K562 (cell line): Measurements from ENCODE around the gene CYRIA. TPM values are rescaled to one million over a fixed set of nuclear protein-coding genes. Genes with fewer than 3 reads are reported as not detected.

ENCODE experiments used
- ATAC-seq: fragments of 200-7000 bp; cut with Tn5 transposase; 3 replicates; pipeline ENCODE4 v1.9.1; 2020; ENCODE audit warnings: moderate library complexity
- BruUV-seq: library from RNA; stranded (reverse); fragments of 400-500 nt; replicated peaks from 2 replicates; lab custom pipeline; 2021; lab: Mats Ljungman, UMichigan
- CTCF ChIA-PET: fragments of 300-600 bp; formaldehyde crosslinking; extraction: SDS; loops from one replicate; lab custom pipeline; 2021; ENCODE audit warnings: low intra/inter-chr PET ratio; lab: Yijun Ruan, JAX
- POLR2A ChIA-PET: fragments of 300-600, 350-650 bp; sonication (Branson Sonifier 250); formaldehyde crosslinking; extraction: SDS; loops from one replicate; lab custom pipeline; 2021; ENCODE audit warnings: antibody characterized with exemption, inconsistent platforms; lab: Yijun Ruan, JAX
- DNase-seq, 4 experiments: peaks; one replicate each; pipeline versions ENCODE4 v3.0.0 to v3.0.0-alpha.2; 2011 to 2018; ENCODE audit warnings: low spot score in 3 of 4, mixed read lengths in 3 of 4; ENCODE audit errors: extremely low read depth in 1 of 4
- FAIRE-seq: peaks from 2 replicates; lab custom pipeline; 2011; peaks lifted over from hg19 to GRCh38; lab: Jason Lieb, UNC
- H2AFZ ChIP-seq: 2 replicates; pipeline ENCODE4 v1.6.0; 2011; ENCODE audit warnings: low read depth, low read length, control low read depth, inconsistent platforms
- H3K27ac ChIP-seq: fragments of 200-600 bp; 3 replicates; pipeline ENCODE4 v1.8.0; 2011; ENCODE audit warnings: low read depth, mild to moderate bottlenecking, control low read depth, inconsistent platforms, low read length, moderate library complexity, mixed read lengths; ENCODE audit errors: extremely low read depth
- H3K27me3 ChIP-seq, 2 experiments: fragments of 300-600 bp in 1 of 2; 2 replicates in 1 of 2; 3 replicates in 1 of 2; pipeline versions ENCODE4 v1.6.0 to v1.8.0; 2011; ENCODE audit warnings: inconsistent platforms in 2 of 2, low read length in 2 of 2, mild to moderate bottlenecking in 1 of 2, mixed read lengths in 1 of 2, moderate library complexity in 1 of 2; ENCODE audit not compliant: control insufficient read depth in 2 of 2, insufficient read depth in 2 of 2
- H3K36me3 ChIP-seq: fragments of 300-600 bp; 3 replicates; pipeline ENCODE4 v1.8.0; 2011; ENCODE audit warnings: mild to moderate bottlenecking, low read length, inconsistent platforms; ENCODE audit not compliant: control insufficient read depth, insufficient read depth
- H3K4me1 ChIP-seq, 2 experiments: fragments of 200-600 bp in 1 of 2; replicated peaks in 1 of 2; 2 replicates in 1 of 2; 3 replicates in 1 of 2; pipeline versions ENCODE4 v1.5.1 to v1.8.0; 2011; ENCODE audit warnings: inconsistent platforms in 2 of 2, low read length in 2 of 2, mild to moderate bottlenecking in 1 of 2, mixed read lengths in 1 of 2, moderate library complexity in 1 of 2; ENCODE audit not compliant: control insufficient read depth in 2 of 2, insufficient read depth in 2 of 2
- H3K4me2 ChIP-seq: 2 replicates; pipeline ENCODE4 v1.6.1; 2011; ENCODE audit warnings: low read length, control low read depth, inconsistent platforms, mixed read lengths; ENCODE audit not compliant: insufficient read depth
- H3K4me3 ChIP-seq: fragments of 200-600 bp; sonication (generic), shearing (Covaris generic); 2 replicates; pipeline ENCODE4 v1.5.1; 2016; ENCODE audit warnings: control low read depth, inconsistent platforms
- H3K79me2 ChIP-seq: fragments of 200-600 bp; 3 replicates; pipeline ENCODE4 v1.8.0; 2011; ENCODE audit warnings: low read length, inconsistent platforms; ENCODE audit not compliant: control insufficient read depth, insufficient read depth
- H3K9ac ChIP-seq, 2 experiments: 2 replicates each; pipeline versions ENCODE4 v1.6.0 to v1.6.1; 2011; ENCODE audit warnings: low read depth in 2 of 2, low read length in 2 of 2, control low read depth in 1 of 2, inconsistent platforms in 1 of 2, mild to moderate bottlenecking in 1 of 2, mixed read lengths in 1 of 2; ENCODE audit not compliant: insufficient read depth in 1 of 2
- H3K9me1 ChIP-seq: one replicate; pipeline ENCODE4 v1.6.0; 2011; ENCODE audit warnings: inconsistent platforms, mild to moderate bottlenecking, low read length, moderate library complexity; ENCODE audit not compliant: control insufficient read depth, insufficient read depth
- H3K9me3 ChIP-seq: replicated peaks from 2 replicates; pipeline ENCODE4 v1.5.1; 2011; ENCODE audit warnings: low read depth, low read length, inconsistent platforms; ENCODE audit not compliant: control insufficient read depth, insufficient read depth
- H4K20me1 ChIP-seq: replicated peaks from 2 replicates; pipeline ENCODE4 v1.6.1; 2011; ENCODE audit warnings: low read length, inconsistent platforms, mixed read lengths; ENCODE audit not compliant: control insufficient read depth, insufficient read depth
- ATF4 ChIP-seq: fragments of 450-650 bp; formaldehyde crosslinking; IDR thresholded peaks from 2 replicates; pipeline ENCODE4 v1.4.0; 2022; ENCODE audit warnings: mild to moderate bottlenecking, moderate library complexity
- ATF7 ChIP-seq: fragments of 450-650 bp; IDR thresholded peaks from 2 replicates; pipeline ENCODE4 v1.7.1; 2014; ENCODE audit warnings: mild to moderate bottlenecking, moderate library complexity
- CEBPB ChIP-seq: fragments of 450-650 bp; IDR thresholded peaks from 2 replicates; pipeline ENCODE4 v1.6.1; 2016; ENCODE audit warnings: missing genetic modification characterization, missing compliant biosample characterization
- FIP1L1 ChIP-seq: fragments of 200-400 bp; formaldehyde crosslinking; IDR thresholded peaks from 2 replicates; pipeline ENCODE4 v1.6.1; 2018; ENCODE audit warnings: mild to moderate bottlenecking, low read depth, low read length; ENCODE audit not compliant: poor library complexity, severe bottlenecking
- FUS ChIP-seq: fragments of 200-400 bp; formaldehyde crosslinking; optimal IDR thresholded peaks from 2 replicates; pipeline ENCODE3; 2017; ENCODE audit warnings: low read depth, low read length
- HDAC8 ChIP-seq: fragments of 450-650 bp; IDR thresholded peaks from 2 replicates; pipeline ENCODE4 v1.6.1; 2016; ENCODE audit warnings: mild to moderate bottlenecking, missing genetic modification characterization, moderate library complexity, missing compliant biosample characterization
- HMG20A ChIP-seq: fragments of 450-650 bp; formaldehyde crosslinking; conservative IDR thresholded peaks from 2 replicates; pipeline ENCODE4 v1.4.0; 2020; ENCODE audit warnings: mild to moderate bottlenecking, mixed read lengths
- IRF1 ChIP-seq: sonication (generic); formaldehyde crosslinking; IDR thresholded peaks from 2 replicates; pipeline ENCODE4 v1.8.0; 2022; ENCODE audit warnings: missing genetic modification reagents, mild to moderate bottlenecking, borderline replicate concordance
- KAT8 ChIP-seq: fragments of 450-650 bp; IDR thresholded peaks from 2 replicates; pipeline ENCODE4 v1.6.1; 2016; ENCODE audit warnings: low read depth, mild to moderate bottlenecking
- MECOM ChIP-seq: fragments of 250-450 bp; sonication (Bioruptor Pico); IDR thresholded peaks from 2 replicates; pipeline ENCODE4 v1.8.0; 2022; ENCODE audit warnings: inconsistent platforms
- NR2C2 ChIP-seq, 2 experiments: fragments of 200-800 bp in 1 of 2; sonication (Bioruptor generic) in 1 of 2; sonication (generic) in 1 of 2; formaldehyde crosslinking in 1 of 2; IDR thresholded peaks; 2 replicates each; pipeline versions ENCODE4 v1.6.1 to v1.8.0; 2016 to 2022; ENCODE audit warnings: mild to moderate bottlenecking in 1 of 2, missing compliant biosample characterization in 1 of 2, missing genetic modification characterization in 1 of 2, missing genetic modification reagents in 1 of 2
- NRF1 ChIP-seq, 2 experiments: fragments of 450-650 bp; IDR thresholded peaks in 1 of 2; conservative IDR thresholded peaks in 1 of 2; 2 replicates each; pipeline ENCODE4 v1.6.1; 2014; ENCODE audit warnings: mild to moderate bottlenecking in 2 of 2
- RCOR1 ChIP-seq, 2 experiments: IDR thresholded peaks; 2 replicates each; pipeline ENCODE4 v1.6.1; 2012; ENCODE audit warnings: low read depth in 2 of 2, low read length in 2 of 2, borderline replicate concordance in 1 of 2, improper control_type of control experiment in 1 of 2
- SNRNP70 ChIP-seq: fragments of 200-400 bp; formaldehyde crosslinking; optimal IDR thresholded peaks from 2 replicates; pipeline ENCODE3; 2017; ENCODE audit warnings: low read depth, low read length
- ZNF347 ChIP-seq: fragments of 450-650 bp; formaldehyde crosslinking; IDR thresholded peaks from 2 replicates; pipeline ENCODE4 v1.4.0; 2020; ENCODE audit warnings: low read depth, mild to moderate bottlenecking, moderate library complexity
- WGBS: fragments of 100-300 bp; shearing (Covaris generic); methylation state at CpG from one replicate; pipeline ENCODE4 v1.1.6; 2016; ENCODE audit warnings: low coverage, mixed read lengths; ENCODE audit not compliant: insufficient coverage; ENCODE audit errors: missing lambda C conversion rate; 5-methylcytosine and 5-hydroxymethylcytosine counted together
- in situ Hi-C: fragments of 300-500 bp; cut with MboI; formaldehyde crosslinking; loops from 4 replicates; pipeline ENCODE4 v1.15.0; 2018; ENCODE audit warnings: inconsistent platforms, mixed read lengths
- intact Hi-C: fragments of 100-400 bp; cut with micrococcal nuclease; formaldehyde crosslinking; loops from 2 replicates; pipeline ENCODE4 v1.14.2; 2022
- polyA plus RNA-seq, 8 experiments: library from polyadenylated mRNA; depleted of rRNA in 4 of 8; stranded (reverse) in 5 of 8; unstranded in 3 of 8; fragments of >200 nt; fragmentation: Nextera tagmentation in 2 of 8; fragmentation: Illumina TruSeq in 1 of 8; extraction: Ambion mirVana in 2 of 8; extraction: Trizol in 1 of 8; gene quantifications; 2 replicates each; pipeline versions ENCODE4 v1.2.1 to v1.2.3, GENCODE V29; 2011 to 2014; ENCODE audit warnings: inconsistent platforms in 1 of 8, missing spikeins in 1 of 8
- total RNA-seq, 7 experiments: library from RNA; depleted of rRNA in 6 of 7; stranded (reverse); fragments of >200 nt in 6 of 7; fragmentation: Illumina TruSeq in 2 of 7; extraction: Trizol in 2 of 7; gene quantifications; 2 replicates each; pipeline versions ENCODE4 v1.2.1 to v1.2.3, GENCODE V29; 2011 to 2021; ENCODE audit warnings: low replicate concordance in 1 of 7
- TF ChIP-seq, protein P1 (sequence below): sonication (generic); formaldehyde crosslinking; IDR thresholded peaks from 2 replicates; pipeline ENCODE4 v1.8.1; 2023; ENCODE audit warnings: mild to moderate bottlenecking, missing genetic modification reagents

Gene CYRIA
- total and polyA plus RNA-seq, 9 of the 15 experiments (the other 6 are each of a cell fraction or from before 2014, with no cell fraction given), result 0.84 to 5.6 (median 3.0) TPM

DNA sequence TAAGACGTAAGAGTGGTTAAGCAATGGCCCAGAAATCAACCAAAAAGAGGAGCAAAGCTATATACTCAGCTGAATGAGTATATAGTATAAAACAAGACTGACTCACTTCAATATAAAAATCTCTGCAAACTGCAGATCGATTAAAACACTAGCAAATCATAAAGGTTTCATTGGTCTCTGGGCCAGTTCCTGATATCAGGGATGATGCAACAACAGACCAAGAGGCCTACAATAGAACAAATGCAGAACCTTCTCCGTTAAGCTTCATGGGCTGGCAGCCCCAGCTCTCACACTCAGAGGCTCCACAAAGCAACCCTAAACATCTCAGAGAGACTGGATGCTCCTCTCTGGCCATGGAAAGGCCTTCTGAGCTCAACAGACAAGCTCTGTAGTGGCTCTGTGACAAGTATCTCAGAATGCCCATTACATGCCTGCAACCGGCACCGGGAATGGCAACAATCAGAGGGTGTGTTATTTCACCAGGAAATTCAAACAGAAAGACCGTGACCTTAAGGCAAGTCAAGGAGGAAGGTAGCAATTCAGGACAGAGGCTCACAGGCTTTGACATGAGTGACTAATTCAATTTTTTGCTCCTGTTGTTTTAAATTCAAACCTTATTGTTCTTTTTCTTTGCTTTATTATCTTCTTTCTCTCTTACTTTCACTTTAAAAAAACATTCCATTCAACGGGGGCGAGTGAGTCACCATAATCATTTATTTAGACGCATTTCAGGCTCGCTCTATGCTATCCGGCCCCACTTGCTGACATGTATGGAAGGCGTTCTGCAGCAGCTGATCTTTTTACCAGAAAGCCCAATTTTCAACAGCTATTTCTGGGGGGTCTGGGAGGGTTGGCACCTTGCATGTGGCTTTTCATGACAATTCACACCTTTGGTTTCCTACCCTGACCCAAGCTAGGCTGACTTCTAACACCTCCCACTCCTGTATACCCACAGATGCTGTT is 15.1 kb downstream of the CYRIA start:
- ChIA-PET CTCF (no interaction called here), POLR2A (interaction anchor here (0.6 to 3.7 kb wide), 5 partner anchors 10 to 35 kb away, joined by 3 to 15 read pairs (median 3); partner anchors contain the start of gene CYRIA)
- WGBS, result 38% methylated on average over 12 of the region's 12 CpGs
- Histone ChIP-seq H3K36me3 (no peaks in the 10 kb centered on the region), H3K4me1 (peaks cover 10 to 56% of the 10 kb centered on the region in 2 experiments; a peak in 4 of 5 replicates), H3K9me1 (no peaks in the 10 kb centered on the region), H3K4me2 (peak overlapping the region; percentile 71), H3K9ac (peak overlapping the region; percentile 51 to 68; a peak in 2 of 4 replicates), H3K9me3 (no peaks in the 10 kb centered on the region), H4K20me1 (no peaks in the 10 kb centered on the region), H3K27me3 (no peaks in the 10 kb centered on the region), H2AFZ (peak overlapping the region; percentile 85), H3K27ac (peak overlapping the region; percentile 57; the same call in 1 of the 3 replicates), H3K4me3 (no peak overlapping the region), H3K79me2 (no peaks in the 10 kb centered on the region)
- FAIRE-seq (no peak), ATAC-seq (peak; percentile 63), DNase-seq (no peak)
- no TSS peak for BruUV-seq
- in situ Hi-C loops, result no loop called here
- intact Hi-C loops, result loop anchor here (2.0 kb wide), 1 partner anchor 14 kb away; no protein-coding TSS in a partner anchor
- TF ChIP-seq NR2C2 (CRISPR knock-in tag; IDR thresholded peaks at IDR 0.05) (no peak), NR2C2 (tag; IDR thresholded peaks at IDR 0.05) (peak; percentile 63), ZNF347 (CRISPR knock-in tag) (no peak), FUS (no peak), ATF7 (peak; percentile 61; the same call in 1 of the 2 replicates), MECOM (CRISPR knock-in tag) (0 out of 2 replicates have a peak, but pooled peaks have one; percentile 27), HDAC8 (tag) (peak; percentile 23; the same call in 1 of the 2 replicates), ATF4 (CRISPR knock-in tag) (peak; percentile 96), IRF1 (CRISPR knock-in tag) (no peak), SNRNP70 (no peak), RCOR1 (IDR thresholded peaks at IDR 0.05; ENCODE audit: borderline replicate concordance in 1 of 2, low read depth in 2 of 2, low read length in 2 of 2) (peak in 1 of 2 experiments; percentile 34; a peak in 1 of 4 replicates), KAT8 (no peak), FIP1L1 (no peak), NRF1 (conservative IDR thresholded peaks at IDR 0.05 in 1 of 2, IDR thresholded peaks at IDR 0.05 in 1 of 2) (no peak), HMG20A (CRISPR knock-in tag) (no peak), CEBPB (tag) (peak; percentile 85)
- TF ChIP-seq, protein P1, sequence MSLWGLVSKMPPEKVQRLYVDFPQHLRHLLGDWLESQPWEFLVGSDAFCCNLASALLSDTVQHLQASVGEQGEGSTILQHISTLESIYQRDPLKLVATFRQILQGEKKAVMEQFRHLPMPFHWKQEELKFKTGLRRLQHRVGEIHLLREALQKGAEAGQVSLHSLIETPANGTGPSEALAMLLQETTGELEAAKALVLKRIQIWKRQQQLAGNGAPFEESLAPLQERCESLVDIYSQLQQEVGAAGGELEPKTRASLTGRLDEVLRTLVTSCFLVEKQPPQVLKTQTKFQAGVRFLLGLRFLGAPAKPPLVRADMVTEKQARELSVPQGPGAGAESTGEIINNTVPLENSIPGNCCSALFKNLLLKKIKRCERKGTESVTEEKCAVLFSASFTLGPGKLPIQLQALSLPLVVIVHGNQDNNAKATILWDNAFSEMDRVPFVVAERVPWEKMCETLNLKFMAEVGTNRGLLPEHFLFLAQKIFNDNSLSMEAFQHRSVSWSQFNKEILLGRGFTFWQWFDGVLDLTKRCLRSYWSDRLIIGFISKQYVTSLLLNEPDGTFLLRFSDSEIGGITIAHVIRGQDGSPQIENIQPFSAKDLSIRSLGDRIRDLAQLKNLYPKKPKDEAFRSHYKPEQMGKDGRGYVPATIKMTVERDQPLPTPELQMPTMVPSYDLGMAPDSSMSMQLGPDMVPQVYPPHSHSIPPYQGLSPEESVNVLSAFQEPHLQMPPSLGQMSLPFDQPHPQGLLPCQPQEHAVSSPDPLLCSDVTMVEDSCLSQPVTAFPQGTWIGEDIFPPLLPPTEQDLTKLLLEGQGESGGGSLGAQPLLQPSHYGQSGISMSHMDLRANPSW (CRISPR knock-in tag), result no peak
